Fibroblast of lung (primary cell): ENCODE measurements around the gene LAMA4.

ENCODE experiments used
- CTCF ChIP-seq, 2 donors: IDR thresholded peaks in 1 of 2; conservative IDR thresholded peaks in 1 of 2; 1 replicate in 1 of 2; 2 replicates in 1 of 2; pipeline ENCODE4 v1.5.1; 2011 to 2012; ENCODE audit warnings: low read length in 2 of 2, control low read depth in 1 of 2, inconsistent platforms in 1 of 2, low read depth in 1 of 2, mild to moderate bottlenecking in 1 of 2
- EZH2 ChIP-seq: IDR thresholded peaks from 2 replicates; pipeline ENCODE4 v1.5.1; 2012; ENCODE audit warnings: low read length, control low read depth, mild to moderate bottlenecking; ENCODE audit errors: missing control alignments

- TF ChIP-seq CTCF (conservative IDR thresholded peaks at IDR 0.05 in 1 of 2, IDR thresholded peaks at IDR 0.05 in 1 of 2; ENCODE audit: low read depth in 1 of 2, low read length in 2 of 2) (no peak), EZH2 (no peak)
Measured at GRCh38 chr6:112207776-112208175, 46.6 kb downstream of the LAMA4 start.
